Thyroid gland (tissue), 4 donors: ENCODE measurements around the gene FGF11. TPM values are rescaled to one million over a fixed set of nuclear protein-coding genes. Genes with fewer than 3 reads are reported as not detected.

Source experiments
- DNase-seq, 2 donors: peaks; one replicate each; pipeline ENCODE4 v3.0.0-alpha.2; 2019
- H3K27ac ChIP-seq, 3 donors: fragments of 200-600 bp; sonication (generic); 1 replicate in 2 of 3; 2 replicates in 1 of 3; pipeline ENCODE4 v1.5.1; 2016 to 2019; ENCODE audit warnings: mild to moderate bottlenecking in 1 of 3, moderate library complexity in 1 of 3
- H3K27me3 ChIP-seq: fragments of 200-600 bp; sonication (generic); one replicate; pipeline ENCODE4 v1.5.1; 2019
- H3K36me3 ChIP-seq, 2 donors: fragments of 200-600 bp; sonication (generic); one replicate each; pipeline ENCODE4 v1.5.1; 2016 to 2019
- H3K4me1 ChIP-seq, 2 donors: fragments of 200-600 bp; sonication (generic); one replicate each; pipeline ENCODE4 v1.5.1; 2017 to 2019
- H3K4me3 ChIP-seq, 3 donors: fragments of 200-600 bp; sonication (generic); replicated peaks in 1 of 3; 1 replicate in 2 of 3; 2 replicates in 1 of 3; pipeline ENCODE4 v1.5.1; 2016; ENCODE audit warnings: mild to moderate bottlenecking in 1 of 3
- H3K9me3 ChIP-seq: fragments of 200-600 bp; sonication (generic); one replicate; pipeline ENCODE4 v1.5.1; 2017
- POLR2A ChIP-seq, 2 donors: fragments of 450-650 bp; IDR thresholded peaks; one replicate each; pipeline ENCODE4 v1.6.1; 2017; ENCODE audit warnings: antibody characterized with exemption in 2 of 2, mild to moderate bottlenecking in 2 of 2, moderate library complexity in 1 of 2
- WGBS, 2 donors: methylation state at CpG; one replicate each; pipeline ENCODE4 v1.1.5; 2017; 5-methylcytosine and 5-hydroxymethylcytosine counted together
- intact Hi-C: fragments of 100-400 bp; cut with DNase I; formaldehyde crosslinking; loops from one replicate; pipeline ENCODE4 v1.15.1; 2023
- total RNA-seq, 4 donors: library from RNA; depleted of rRNA; stranded (reverse); fragments of >200 nt; gene quantifications; one replicate each; pipeline ENCODE4 v1.2.3, GENCODE V29; 2016
- TF ChIP-seq, protein P1 (sequence below), 6 experiments: fragments of 200-600 bp in 3 of 6; fragments of 450-650 bp in 3 of 6; sonication (generic) in 3 of 6; IDR thresholded peaks; one replicate each; pipeline ENCODE4 v1.5.1; 2016 to 2019; ENCODE audit warnings: antibody characterized with exemption in 6 of 6, mild to moderate bottlenecking in 2 of 6, inconsistent platforms in 1 of 6, moderate library complexity in 1 of 6

The FGF11 gene
- total RNA-seq, 4 donors from 2014 or later, result 4.3 to 12.1 (median 10.5) TPM

DNA sequence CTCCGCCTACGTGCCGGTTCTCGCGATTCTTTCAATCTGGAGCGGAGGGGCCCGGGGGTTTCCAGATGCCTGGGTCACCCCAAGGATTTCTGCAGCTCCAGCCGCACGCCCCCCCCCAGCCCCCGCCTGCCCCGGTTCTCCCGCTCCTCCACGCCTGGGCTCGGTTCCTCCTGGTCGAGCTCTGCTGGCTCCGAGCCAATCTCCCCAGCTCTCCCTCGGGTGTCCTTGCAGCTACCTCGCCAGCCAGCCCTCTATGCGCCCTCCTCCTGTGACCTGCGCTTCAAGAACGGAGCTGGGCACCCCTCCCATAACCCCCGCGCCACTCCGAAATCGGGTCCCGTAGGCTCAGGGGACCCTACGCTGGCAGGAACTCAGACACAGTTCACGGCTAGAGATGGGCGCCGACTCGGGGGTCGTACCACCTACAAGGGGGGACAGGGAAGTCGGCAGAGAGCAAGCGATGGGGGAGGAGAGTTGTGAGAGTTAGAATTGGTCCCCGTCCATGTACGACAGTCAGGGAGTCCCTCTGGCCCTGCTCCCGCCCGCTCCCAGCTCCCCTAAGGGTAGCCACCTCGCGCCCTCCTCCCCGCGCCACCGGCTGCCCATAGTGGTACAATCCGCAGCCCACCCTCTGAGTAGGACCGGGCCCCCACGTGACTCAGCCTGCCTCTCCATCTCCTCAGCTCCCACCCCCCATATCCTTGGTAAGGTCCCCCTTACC lies 961 bp downstream of the FGF11 start:
- Histone ChIP-seq H3K9me3 (no peaks in the 10 kb centered on the region), H3K4me1 (peaks cover 35 to 58% of the 10 kb centered on the region in 2 donors), H3K27me3 (no peaks in the 10 kb centered on the region), H3K4me3 (peak overlapping the region in 2 of 3 donors; percentile 42 to 51), H3K36me3 (no peaks in the 10 kb centered on the region), H3K27ac (peak overlapping the region in 2 of 3 donors; percentile 69 to 82)
- intact Hi-C loops, result loop anchor here (5.0 kb wide), 1 partner anchor 37 kb away; the partner anchor contains the start of gene ZBTB4
- peak; percentile 94 to 95 for DNase-seq
- TF ChIP-seq, protein P1, sequence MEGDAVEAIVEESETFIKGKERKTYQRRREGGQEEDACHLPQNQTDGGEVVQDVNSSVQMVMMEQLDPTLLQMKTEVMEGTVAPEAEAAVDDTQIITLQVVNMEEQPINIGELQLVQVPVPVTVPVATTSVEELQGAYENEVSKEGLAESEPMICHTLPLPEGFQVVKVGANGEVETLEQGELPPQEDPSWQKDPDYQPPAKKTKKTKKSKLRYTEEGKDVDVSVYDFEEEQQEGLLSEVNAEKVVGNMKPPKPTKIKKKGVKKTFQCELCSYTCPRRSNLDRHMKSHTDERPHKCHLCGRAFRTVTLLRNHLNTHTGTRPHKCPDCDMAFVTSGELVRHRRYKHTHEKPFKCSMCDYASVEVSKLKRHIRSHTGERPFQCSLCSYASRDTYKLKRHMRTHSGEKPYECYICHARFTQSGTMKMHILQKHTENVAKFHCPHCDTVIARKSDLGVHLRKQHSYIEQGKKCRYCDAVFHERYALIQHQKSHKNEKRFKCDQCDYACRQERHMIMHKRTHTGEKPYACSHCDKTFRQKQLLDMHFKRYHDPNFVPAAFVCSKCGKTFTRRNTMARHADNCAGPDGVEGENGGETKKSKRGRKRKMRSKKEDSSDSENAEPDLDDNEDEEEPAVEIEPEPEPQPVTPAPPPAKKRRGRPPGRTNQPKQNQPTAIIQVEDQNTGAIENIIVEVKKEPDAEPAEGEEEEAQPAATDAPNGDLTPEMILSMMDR (IDR thresholded peaks at IDR 0.05), result peak in 1 of 6 experiments; percentile 9
- peak in 1 of 2 donors; percentile 36 for TF ChIP-seq POLR2A (IDR thresholded peaks at IDR 0.05)
- WGBS, 2 donors, result 2% methylated on average over 28 to 37 of the region's 46 CpGs

DNA sequence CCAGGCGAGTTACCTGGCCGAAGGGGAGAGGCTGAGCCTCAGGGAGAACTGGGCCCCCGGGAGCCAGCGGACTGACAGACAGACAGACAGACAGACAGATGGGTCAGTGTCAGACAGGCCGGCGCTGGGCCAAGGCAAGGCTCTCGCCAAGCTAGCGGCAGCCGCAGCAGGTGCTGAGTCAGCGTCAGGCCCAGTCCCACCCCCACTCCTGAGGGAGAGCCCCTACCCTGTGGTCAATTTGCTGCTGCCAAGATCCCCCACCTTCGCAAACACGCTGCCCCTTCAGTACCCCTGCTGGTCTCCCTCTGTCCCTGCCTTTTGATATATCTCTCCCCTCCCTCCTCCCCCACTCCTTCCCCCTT lies 1.5 kb downstream of the FGF11 start:
- no peaks in the 10 kb centered on the region for H3K27me3 ChIP-seq
- intact Hi-C loops, result loop anchor here (5.0 kb wide), 1 partner anchor 36 kb away; the partner anchor contains the start of gene ZBTB4
- no peak for TF ChIP-seq POLR2A (IDR thresholded peaks at IDR 0.05)
- TF ChIP-seq, protein P1 (IDR thresholded peaks at IDR 0.05), result no peak

DNA sequence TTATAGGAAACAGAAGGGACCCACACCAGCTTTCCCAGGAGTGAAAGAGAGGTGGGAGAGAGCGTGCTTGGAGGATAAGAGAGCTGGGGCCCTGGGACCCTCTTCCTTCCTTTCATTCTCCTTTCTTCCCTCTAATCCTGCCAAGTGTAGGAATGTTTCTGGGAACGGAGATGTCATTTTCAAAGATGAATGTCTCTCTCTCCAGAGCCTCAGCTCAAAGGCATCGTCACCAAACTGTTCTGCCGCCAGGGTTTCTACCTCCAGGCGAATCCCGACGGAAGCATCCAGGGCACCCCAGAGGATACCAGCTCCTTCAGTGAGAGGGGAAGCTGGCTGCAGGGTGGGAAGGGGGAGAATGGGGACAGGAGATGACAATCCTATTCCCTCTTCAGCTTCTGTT lies 2.0 kb downstream of the FGF11 start:
- Histone ChIP-seq H3K4me1 (peaks cover 29 to 60% of the 10 kb centered on the region in 2 donors), H3K9me3 (no peaks in the 10 kb centered on the region), H3K27me3 (no peaks in the 10 kb centered on the region), H3K36me3 (no peaks in the 10 kb centered on the region), H3K27ac (peak overlapping the region in 2 of 3 donors; percentile 69 to 82), H3K4me3 (no peak overlapping the region)
- intact Hi-C loops, result loop anchor here (5.0 kb wide), 1 partner anchor 36 kb away; the partner anchor contains the start of gene ZBTB4
- TF ChIP-seq POLR2A (IDR thresholded peaks at IDR 0.05), result no peak
- TF ChIP-seq, protein P1 (IDR thresholded peaks at IDR 0.05), result no peak
- DNase-seq, result no peak
- WGBS, 2 donors, result 80 to 81% methylated on average over 7 of the region's 7 CpGs

More for the DNA sequence above, 1.5 kb downstream of the FGF11 start:
- H3K4me3 ChIP-seq, result peak overlapping the region in 1 of 3 donors; percentile 51
- H3K27ac ChIP-seq, result peak overlapping the region in 2 of 3 donors; percentile 69 to 82
- H3K4me1 ChIP-seq, result peaks cover 34 to 62% of the 10 kb centered on the region in 2 donors
- no peaks in the 10 kb centered on the region for H3K9me3 ChIP-seq
- H3K36me3 ChIP-seq, result no peaks in the 10 kb centered on the region
- 15 to 28% methylated on average over 2 to 11 of the region's 12 CpGs for WGBS, 2 donors
- DNase-seq, result peak; percentile 75 to 79

DNA sequence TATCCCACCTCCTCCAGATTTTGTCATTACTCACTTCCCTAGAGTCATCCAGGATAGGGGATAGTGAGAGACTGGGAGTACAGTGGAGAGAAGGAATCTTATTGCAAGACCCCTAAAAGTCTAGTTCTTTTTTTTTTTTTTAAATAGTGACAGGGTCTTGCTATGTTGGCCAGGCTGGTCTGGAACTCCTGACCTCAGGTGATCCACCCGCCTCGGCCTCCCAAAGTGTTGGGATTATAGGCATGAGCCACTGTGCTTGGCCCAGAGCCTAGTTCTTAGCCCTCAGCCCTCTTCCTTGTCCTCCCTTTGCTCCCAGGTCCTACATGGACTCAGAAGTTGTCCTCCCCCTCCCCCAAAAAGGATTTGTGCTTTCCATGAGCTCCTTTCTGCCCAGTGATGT lies 2.8 kb downstream of the FGF11 start:
- H3K9me3 ChIP-seq, result no peaks in the 10 kb centered on the region
- intact Hi-C loops, result loop anchor here (5.0 kb wide), 1 partner anchor 35 kb away; the partner anchor contains the start of gene ZBTB4
- TF ChIP-seq, protein P1 (IDR thresholded peaks at IDR 0.05), result no peak
- TF ChIP-seq POLR2A (IDR thresholded peaks at IDR 0.05), result no peak
- no peaks in the 10 kb centered on the region for H3K27me3 ChIP-seq
- no peak for DNase-seq
- 97 to 100% methylated on average over 2 of the region's 2 CpGs for WGBS, 2 donors
- H3K4me1 ChIP-seq, result peaks cover 22 to 52% of the 10 kb centered on the region in 2 donors
- H3K4me3 ChIP-seq, result no peak overlapping the region
- H3K27ac ChIP-seq, result no peak overlapping the region
- H3K36me3 ChIP-seq, result no peaks in the 10 kb centered on the region
